NCI-H526 treated with DMSO at 0.1 percent for 48 hours (cell line): ENCODE data around the gene SIRT7.

ENCODE experiments used
- DNase-seq: peaks from one replicate; lab custom pipeline; 2025; lab: John Stamatoyannopoulos, UW

Gene SIRT7

DNA sequence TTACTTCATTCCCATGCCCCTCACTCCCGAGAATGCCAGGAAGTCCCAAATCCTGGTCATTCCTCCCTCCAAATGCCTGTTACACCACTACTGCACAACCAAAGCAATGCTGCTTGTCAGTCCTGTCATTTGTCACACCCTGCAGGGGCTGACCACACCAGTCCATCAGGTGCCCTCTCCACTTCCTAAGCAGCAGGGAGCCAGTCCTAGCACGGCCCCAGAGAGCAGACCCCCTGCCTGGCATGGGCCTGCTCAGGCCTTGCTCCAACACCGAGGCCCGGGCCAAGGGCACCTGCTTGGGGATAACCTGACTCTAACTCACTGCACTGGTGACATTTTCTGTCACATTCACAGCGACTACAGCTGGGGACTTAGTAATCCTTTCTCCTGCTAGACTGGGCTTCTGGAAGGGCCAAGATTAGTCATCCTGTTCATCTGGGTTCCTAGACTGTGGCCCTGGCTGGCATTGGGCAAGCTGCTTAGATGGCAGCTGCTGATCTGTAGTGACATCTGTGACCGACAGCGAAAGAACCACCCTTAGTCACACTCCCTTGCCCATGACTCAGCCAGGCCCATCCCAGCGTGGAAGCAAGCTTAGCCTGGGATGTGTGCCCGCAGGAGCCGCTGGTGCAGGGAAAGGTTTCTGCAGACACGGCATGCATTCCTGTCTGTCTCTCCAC, 32.0 kb downstream of the SIRT7 start:
- DNase-seq: no peak

DNA sequence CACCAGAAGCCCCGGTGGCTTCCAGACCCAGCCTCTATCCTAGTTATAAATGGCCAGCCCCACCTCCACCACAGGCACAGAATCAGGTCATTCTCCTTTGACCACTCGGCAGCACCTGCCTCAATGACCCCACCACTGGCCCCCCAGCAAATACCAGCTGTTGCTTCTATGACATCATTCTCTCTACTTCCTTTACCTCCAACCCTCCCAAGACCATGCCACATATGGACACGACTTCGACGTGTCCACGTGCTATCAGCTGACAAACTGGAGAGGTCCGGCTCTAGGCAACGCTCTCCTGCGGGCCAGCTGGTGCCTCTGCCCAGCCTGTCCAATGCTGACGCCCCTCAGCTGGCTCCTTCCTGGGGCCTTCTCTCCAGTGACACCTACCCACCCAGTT, 32.5 kb downstream of the SIRT7 start:
- DNase-seq: no peak

- no peak for DNase-seq
These were observed 33.0 kb downstream of the SIRT7 start for GRCh38 chr17:81884968-81885367.

DNA sequence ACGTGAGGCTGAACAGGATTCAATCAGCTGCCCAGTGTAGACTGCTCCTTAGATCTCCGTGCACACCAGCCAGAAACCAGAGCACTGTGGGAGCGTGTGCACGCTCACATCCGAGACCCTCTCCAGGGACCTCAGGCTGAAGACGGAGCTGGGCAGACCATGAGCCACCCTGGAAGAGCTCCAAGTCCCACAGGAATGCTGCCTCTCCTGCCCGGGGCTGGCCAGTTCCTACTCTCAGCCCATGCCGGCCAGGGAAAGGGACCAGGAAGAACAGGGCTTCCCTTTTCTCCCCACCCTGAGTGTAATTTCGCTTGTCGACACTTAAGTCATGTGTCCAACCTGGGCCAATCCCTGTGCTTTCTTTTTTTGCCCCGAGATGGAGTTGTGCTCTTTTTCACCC, 33.5 kb downstream of the SIRT7 start:
- DNase-seq: no peak

GRCh38 chr17:81879121-81879520, 38.9 kb downstream of the SIRT7 start:
- no peak for DNase-seq

GRCh38 chr17:81878294-81878693, 39.7 kb downstream of the SIRT7 start:
- no peak for DNase-seq

GRCh38 chr17:81877569-81877968, 40.4 kb downstream of the SIRT7 start:
- DNase-seq: no peak

- peak; percentile 67 for DNase-seq
These were observed 46.4 kb downstream of the SIRT7 start for GRCh38 chr17:81871387-81872230.

- no peak for DNase-seq
These were observed 47.0 kb downstream of the SIRT7 start, which contains the start of gene ARHGDIA for GRCh38 chr17:81870981-81871386. Gene ARHGDIA, minus strand, starts transcription at chr17:81871337. Its CDS starts 1,407 bp downstream, at chr17:81869930.

GRCh38 chr17:81870131-81870980, 47.6 kb downstream of the SIRT7 start:
- DNase-seq: no peak

GRCh38 chr17:81869221-81870130, 48.5 kb downstream of the SIRT7 start:
- peak; percentile 53 for DNase-seq

- DNase-seq: no peak
These were observed 49.2 kb downstream of the SIRT7 start for GRCh38 chr17:81868674-81869220.

DNA sequence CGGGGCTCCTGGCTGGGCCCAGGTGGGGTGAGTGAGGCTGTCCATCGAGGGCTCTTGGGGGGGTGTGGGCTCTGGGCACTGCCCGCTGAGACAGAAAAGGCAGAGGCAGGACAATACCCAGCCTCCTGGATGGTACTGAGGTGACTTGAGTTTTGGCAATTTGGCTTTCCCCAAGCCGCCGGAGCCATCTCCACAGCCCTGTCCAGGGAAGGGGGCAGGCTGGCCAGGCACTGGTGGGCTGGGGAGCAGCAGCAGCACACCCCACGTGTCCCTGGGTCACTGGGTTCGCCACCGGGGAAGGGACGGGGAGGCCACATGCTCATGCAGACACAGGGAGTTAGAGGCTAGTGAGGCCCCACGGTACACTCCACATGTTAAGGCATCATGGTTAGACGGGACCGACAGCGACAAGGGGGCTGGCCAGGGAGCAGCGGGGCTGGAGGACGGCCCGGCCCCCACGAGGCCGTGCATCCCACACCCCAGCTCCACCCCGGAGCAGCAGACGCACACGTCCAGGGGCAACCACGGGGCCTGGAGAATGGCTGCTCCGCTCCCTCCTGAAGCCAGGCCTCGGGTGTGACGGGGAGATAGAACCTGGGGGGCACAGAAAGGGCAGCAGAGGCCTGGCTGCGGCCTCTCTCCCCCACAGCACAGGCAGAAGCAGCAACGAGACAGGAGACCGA, 49.8 kb downstream of the SIRT7 start:
- no peak for DNase-seq

DNA sequence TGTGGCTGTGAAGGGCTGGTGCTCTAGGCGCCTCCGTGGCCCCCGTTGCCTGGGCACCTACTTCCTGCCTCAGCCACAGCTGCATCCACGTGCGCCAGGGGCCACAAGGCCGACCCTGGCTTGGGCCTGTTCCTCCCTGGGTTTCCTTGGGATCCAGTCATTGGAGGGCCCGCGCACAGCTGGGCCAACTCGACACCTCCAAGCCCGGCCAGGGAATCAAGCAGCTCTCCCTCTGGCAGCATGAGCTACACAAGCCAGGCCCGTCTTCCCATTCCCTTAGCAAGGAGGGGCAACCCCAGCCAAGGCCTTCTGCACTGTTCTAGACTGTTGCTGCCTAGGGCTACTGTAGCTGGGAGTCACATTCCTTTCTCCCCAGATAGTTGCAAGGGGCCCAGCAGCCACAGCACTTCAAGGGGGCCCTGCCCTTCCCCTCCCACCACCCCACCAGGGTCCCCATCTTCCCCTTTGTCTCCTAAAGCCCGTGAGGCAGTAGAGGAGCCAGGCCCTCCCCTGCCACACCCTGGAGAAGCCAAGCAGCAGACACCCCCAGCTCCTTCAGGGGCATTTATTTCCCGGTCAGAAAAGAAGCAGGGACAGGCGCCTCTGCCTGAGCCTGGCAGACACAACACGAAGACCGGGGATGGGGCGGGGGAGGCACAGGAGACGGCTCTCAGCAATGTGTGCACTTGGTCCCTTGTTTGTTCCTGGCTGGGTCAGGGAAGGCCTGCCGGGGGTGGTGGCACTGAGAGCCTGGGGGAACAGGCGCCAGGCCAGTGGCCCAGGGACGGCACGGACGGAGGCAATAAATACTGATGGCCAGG, 50.6 kb downstream of the SIRT7 start:
- DNase-seq: peak; percentile 8

DNA sequence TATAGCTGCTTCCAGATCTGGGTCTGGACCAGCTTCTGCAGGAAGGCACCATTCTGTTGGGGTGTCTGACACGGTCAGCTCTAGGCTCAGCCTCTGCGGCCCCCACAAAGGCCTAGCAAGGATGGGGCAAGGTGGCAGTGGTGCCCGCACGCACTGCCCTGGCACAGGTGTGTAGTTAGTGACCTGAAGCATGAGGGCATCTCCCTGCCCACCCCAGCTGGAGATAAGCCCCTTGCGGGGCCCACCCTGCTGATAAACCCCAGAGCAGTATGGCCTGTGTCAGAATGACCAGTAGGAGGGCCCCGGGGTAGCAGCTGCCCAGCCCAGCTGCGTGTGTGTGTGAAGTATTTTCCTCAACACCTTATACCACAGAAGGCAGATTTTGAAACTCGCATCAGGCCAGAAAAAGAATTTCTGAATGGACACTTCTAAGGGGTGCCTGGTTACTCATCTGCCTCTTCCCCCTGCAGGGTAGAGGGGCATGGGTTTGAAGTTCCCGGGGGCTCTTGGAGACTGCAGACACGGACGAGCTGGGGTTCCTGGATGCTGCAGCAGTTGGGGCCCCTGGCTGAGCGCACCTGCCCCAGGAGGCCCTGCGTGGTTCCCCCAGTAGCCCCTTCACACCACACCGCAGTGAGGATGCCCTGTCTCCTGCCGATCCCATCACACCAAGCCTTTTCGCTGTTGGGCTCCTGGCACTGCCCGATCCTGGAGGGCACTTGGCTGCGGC, 51.4 kb downstream of the SIRT7 start:
- no peak for DNase-seq

DNA sequence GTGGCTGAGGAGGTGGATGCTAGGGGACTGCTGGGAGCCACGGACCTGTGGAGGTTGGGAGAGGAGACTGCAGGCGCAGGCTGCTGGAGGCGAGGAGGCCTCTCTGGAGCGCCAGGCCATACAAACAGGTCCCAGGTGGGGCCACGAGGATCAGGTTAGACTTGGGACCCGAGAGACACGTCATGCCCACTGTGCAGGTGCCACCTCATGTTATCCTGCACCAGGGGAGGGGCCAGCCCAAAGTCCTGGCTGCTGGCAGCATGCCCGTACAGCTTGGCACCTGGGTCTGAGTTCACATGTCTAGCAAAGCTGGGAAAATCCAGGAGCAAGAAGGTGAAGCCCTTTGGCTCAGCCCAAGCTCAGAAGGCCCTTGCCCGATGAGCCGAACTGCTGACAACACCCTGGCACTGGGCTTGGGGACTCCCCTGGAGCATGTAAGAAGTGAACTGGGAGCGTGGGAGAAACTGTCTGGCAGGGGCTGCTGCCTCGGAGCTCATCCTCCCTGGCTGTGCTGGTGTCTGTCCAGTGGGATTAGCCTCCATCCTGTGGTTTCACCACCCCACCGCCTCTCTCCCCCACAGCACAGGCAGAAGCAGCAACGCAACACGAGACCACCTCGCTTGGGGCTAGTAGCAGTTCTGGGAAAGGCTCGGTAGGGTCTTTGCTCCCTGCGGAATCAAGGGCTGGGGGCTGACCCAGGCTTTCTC, 52.1 kb downstream of the SIRT7 start:
- no peak for DNase-seq

- no peak for DNase-seq
These were observed 52.6 kb downstream of the SIRT7 start for GRCh38 chr17:81865358-81865732.
